ENCODE results near the gene APRT.

The APRT gene

DNA sequence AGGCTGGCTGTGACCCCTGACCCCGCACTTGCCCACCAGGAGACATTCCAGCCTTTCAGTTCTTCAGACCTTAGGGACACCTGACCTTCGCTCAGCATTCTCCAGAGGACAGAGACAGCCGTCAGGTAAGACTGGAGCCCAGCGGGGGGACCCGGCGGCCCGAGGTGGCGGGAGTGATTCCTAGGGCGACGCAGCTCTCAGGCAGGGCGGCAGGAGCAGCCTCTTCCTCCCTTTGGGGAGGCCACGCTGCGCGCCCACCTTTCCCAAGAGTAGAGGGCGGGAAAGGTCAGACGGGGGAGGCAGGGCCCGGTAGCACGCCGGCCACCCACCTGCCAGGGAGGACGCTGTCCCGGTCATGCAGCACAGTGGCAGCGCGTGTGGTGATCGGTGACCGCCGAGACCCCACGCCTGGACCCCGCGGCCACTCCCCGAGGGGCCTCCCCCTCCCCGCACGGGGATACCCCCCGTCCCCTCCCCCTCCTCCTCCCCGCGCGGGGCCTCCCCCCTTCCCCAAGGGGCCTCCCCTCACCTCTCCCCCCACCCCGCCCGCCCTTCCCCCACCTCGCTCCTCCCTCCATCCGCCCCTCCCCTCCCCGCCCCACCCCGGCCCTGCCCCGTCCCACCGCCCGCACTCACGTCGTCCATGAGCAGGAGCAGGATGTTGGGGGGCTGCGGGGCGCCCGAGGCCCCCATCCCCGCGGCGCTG, 44.5 kb upstream of the APRT start:
- H3K4me3 ChIP-seq (ENCODE audit: low read length), result peak overlapping the region; percentile 62
- DNase-seq (ENCODE audit: low read depth), result no peak
- TF ChIP-seq CTCF (conservative IDR thresholded peaks at IDR 0.05; ENCODE audit: low read depth, low read length), result no peak

DNA sequence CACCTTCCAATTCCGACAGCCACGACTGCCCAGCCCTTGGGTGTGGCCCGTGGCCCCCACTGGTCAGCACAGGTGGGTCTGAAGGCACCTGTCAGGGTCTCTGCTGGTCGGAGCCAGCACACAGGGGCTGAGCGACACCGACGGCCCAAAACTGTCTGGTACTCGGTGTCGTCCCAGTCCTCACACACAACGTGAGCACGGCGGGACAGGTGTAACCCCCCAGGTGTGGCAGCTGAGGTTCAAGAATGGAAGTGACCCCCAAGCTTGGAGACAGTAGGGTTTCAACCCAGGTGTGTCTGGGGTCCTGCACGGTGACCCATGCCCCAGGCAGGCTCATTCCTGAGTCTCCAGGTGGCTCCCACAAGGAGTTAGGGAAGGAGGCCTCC, 44.0 kb upstream of the APRT start:
- DNase-seq (ENCODE audit: low read depth), result no peak
- H3K4me3 ChIP-seq (ENCODE audit: low read length), result peak overlapping the region; percentile 62
- TF ChIP-seq CTCF (conservative IDR thresholded peaks at IDR 0.05; ENCODE audit: low read depth, low read length), result no peak

DNA sequence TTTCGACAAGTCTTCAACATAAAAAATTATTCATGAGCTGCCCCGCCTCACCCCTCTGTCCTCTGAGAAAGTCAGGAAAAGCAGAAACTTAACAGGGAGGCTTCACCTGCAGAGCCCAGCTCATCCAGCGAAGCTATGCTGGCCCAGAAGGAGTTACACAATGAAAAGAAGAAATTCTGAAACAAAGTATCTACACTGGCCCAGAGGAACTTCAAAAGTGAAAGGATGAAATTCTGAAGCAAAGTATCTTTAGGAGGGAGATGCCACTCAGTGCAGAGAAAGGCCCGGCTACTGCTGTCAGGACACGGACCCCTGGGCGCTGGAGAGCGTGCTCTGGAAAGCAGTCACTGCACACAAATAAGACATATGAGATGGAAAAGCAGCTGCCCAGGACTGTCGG, 43.4 kb upstream of the APRT start:
- H3K4me3 ChIP-seq (ENCODE audit: low read length), result no peak overlapping the region
- no peak for TF ChIP-seq CTCF (conservative IDR thresholded peaks at IDR 0.05; ENCODE audit: low read depth, low read length)
- no peak for DNase-seq (ENCODE audit: low read depth)

DNA sequence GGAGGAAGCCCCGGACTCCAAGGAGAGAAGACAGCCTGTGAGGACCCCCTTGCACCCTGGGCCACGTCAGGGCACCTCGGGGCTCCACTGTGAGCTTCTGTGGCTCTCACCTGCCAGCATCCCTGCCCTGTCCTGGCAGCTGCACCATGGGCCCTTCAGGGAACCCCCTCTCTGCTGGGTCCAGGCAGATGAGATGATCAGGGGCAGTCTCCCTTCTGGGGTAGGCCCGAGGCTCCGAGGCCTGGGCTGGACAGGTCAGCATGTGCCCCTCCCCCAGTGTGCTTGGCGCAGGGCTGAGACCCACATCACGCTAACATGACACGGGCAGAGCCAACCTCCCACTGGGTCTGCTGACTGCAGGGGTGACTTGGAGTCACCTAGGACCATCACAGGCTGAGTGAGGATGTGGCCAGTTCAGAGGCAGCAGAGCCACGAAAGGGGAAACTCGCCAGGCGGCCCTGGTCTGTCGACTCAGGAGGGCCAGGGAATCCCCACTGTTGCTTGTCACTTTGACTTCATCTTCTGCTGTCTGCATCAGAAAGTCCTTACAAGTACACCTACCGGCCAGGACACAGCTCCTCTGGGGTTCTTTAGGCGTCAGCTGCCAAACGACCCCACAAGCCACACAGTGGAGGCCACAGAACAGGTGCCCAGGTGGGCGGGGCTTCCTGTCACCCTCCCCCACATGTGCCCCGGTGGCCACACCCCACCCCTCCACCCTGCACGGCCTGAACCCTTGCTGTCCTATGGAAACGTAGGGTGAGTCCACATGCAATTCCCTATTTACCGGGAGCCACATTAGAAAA, 42.8 kb upstream of the APRT start:
- no peak for DNase-seq (ENCODE audit: low read depth)

DNA sequence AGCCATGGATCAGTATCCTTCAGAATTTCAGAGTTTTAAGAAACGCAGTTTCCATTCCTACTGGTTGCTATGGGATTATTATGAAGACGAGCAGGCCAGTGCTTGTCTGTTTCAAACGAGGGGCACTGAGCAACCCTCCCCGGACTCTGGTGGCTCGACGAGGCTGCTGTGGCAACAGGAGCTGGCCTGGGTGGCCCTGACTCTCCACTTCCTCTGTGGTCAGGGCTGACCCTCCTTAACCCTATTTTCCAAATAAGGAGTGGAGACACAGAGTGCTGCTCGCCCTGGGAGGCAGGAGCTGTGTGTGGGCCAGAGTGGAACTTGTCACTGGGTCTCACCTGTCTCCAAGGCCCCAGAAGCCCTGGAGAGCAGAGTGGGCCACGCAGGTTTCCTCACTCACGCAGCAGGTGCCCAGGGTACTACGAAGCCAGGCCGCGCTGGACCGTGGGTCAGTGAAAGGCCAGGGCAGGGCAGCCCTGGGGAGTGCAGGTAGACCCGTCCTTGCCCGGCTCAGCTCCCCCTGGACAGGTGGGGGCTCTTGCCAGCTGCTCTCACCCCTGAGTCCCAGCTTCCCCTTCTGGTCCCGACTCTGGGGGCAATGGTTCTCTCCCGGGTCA, 41.7 kb upstream of the APRT start:
- no peak for DNase-seq (ENCODE audit: low read depth)
- no peak for TF ChIP-seq CTCF (conservative IDR thresholded peaks at IDR 0.05; ENCODE audit: low read depth, low read length)
- H3K4me3 ChIP-seq (ENCODE audit: low read length), result no peak overlapping the region

More for the DNA sequence above, 42.8 kb upstream of the APRT start:
- no peak for TF ChIP-seq CTCF (conservative IDR thresholded peaks at IDR 0.05; ENCODE audit: low read depth, low read length)
- no peak overlapping the region for H3K4me3 ChIP-seq (ENCODE audit: low read length)

DNA sequence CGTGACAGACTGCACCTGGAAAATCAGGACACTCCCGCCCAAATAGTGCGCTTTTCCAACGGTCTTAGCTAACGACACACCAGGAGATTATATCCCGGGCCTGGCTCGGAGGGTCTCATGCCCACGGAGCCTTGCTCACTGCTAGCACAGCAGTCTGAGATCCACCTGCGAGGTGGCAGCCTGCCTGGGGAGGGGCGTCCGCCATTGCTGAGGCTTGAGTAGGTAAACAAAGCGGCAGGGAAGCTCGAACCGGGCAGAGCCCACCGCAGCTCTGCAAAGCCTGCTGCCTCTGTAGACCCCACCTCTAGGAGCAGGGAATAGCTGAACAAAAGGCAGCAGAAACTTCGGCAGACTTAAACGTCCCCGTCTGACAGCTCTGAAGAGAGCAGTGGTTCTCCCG, 39.9 kb upstream of the APRT start:
- H3K4me3 ChIP-seq (ENCODE audit: low read length), result no peak overlapping the region
- no peak for DNase-seq (ENCODE audit: low read depth)
- no peak for TF ChIP-seq CTCF (conservative IDR thresholded peaks at IDR 0.05; ENCODE audit: low read depth, low read length)
